H9 (cell line): ENCODE measurements around the gene MED13L. TPM values are rescaled to one million over a fixed set of nuclear protein-coding genes. Genes with fewer than 3 reads are reported as not detected.

Experiments
- DNase-seq: peaks from one replicate; pipeline ENCODE4 v3.0.0-alpha.2; 2017
- H2AFZ ChIP-seq: one replicate; pipeline ENCODE4 v1.6.1; 2013; ENCODE audit warnings: mild to moderate bottlenecking, low read length, control low read depth, moderate library complexity
- H2AK5ac ChIP-seq: 2 replicates; pipeline ENCODE4 v1.6.1; 2013; ENCODE audit warnings: low read length, control low read depth, mixed read lengths; ENCODE audit not compliant: insufficient read length
- H2BK120ac ChIP-seq: one replicate; pipeline ENCODE4 v1.6.1; 2013; ENCODE audit warnings: low read depth, mild to moderate bottlenecking, low read length, control low read depth, inconsistent platforms; ENCODE audit not compliant: poor library complexity, severe bottlenecking
- H2BK12ac ChIP-seq: 2 replicates; pipeline ENCODE4 v1.6.1; 2013; ENCODE audit warnings: low read length, control low read depth, mixed read lengths, low read depth; ENCODE audit not compliant: insufficient read length
- H2BK15ac ChIP-seq: 2 replicates; pipeline ENCODE4 v1.6.1; 2013; ENCODE audit warnings: low read depth, low read length, control low read depth
- H2BK20ac ChIP-seq: one replicate; pipeline ENCODE4 v1.6.1; 2013; ENCODE audit warnings: low read depth, mild to moderate bottlenecking, low read length, control low read depth, inconsistent platforms; ENCODE audit not compliant: poor library complexity, severe bottlenecking
- H2BK5ac ChIP-seq: 2 replicates; pipeline ENCODE4 v1.6.1; 2013; ENCODE audit warnings: low read length, control low read depth, mixed read lengths; ENCODE audit not compliant: insufficient read length
- H3K14ac ChIP-seq: 2 replicates; pipeline ENCODE4 v1.6.1; 2013; ENCODE audit warnings: low read length, control low read depth; ENCODE audit not compliant: insufficient read depth
- H3K18ac ChIP-seq: 2 replicates; pipeline ENCODE4 v1.6.1; 2013; ENCODE audit warnings: low read depth, mild to moderate bottlenecking, mixed read lengths, low read length, control low read depth; ENCODE audit not compliant: insufficient read length
- H3K23ac ChIP-seq: 2 replicates; pipeline ENCODE4 v1.6.1; 2013; ENCODE audit warnings: low read length, control low read depth, mixed read lengths, low read depth; ENCODE audit not compliant: insufficient read length
- H3K23me2 ChIP-seq: 2 replicates; pipeline ENCODE4 v1.6.1; 2013; ENCODE audit warnings: low read depth, mild to moderate bottlenecking, mixed read lengths, low read length, control low read depth; ENCODE audit not compliant: insufficient read length, poor library complexity, severe bottlenecking
- H3K27ac ChIP-seq: 2 replicates; pipeline ENCODE4 v1.5.1; 2013; ENCODE audit warnings: low read length, control low read depth, mixed read lengths, low read depth; ENCODE audit not compliant: insufficient read length
- H3K27me3 ChIP-seq: 2 replicates; pipeline ENCODE4 v1.6.1; 2013; ENCODE audit warnings: low read length, control low read depth, inconsistent platforms; ENCODE audit not compliant: insufficient read depth
- H3K4ac ChIP-seq: 2 replicates; pipeline ENCODE4 v1.6.1; 2013; ENCODE audit warnings: low read depth, mild to moderate bottlenecking, control low read depth, inconsistent platforms, low read length, moderate library complexity
- H3K4me1 ChIP-seq: 2 replicates; pipeline ENCODE4 v1.6.1; 2013; ENCODE audit warnings: low read length, control low read depth, inconsistent platforms; ENCODE audit not compliant: insufficient read depth
- H3K4me2 ChIP-seq: 2 replicates; pipeline ENCODE4 v1.6.1; 2013; ENCODE audit warnings: low read length, control low read depth, mixed read lengths; ENCODE audit not compliant: insufficient read length, insufficient read depth
- H3K56ac ChIP-seq: 2 replicates; pipeline ENCODE4 v1.6.1; 2013; ENCODE audit warnings: low read depth, mild to moderate bottlenecking, mixed read lengths, low read length, control low read depth; ENCODE audit not compliant: insufficient read length
- H3K79me1 ChIP-seq: 2 replicates; pipeline ENCODE4 v1.6.1; 2013; ENCODE audit warnings: low read depth, mild to moderate bottlenecking, moderate library complexity, low read length, control low read depth, inconsistent platforms; ENCODE audit not compliant: insufficient read depth, poor library complexity, severe bottlenecking
- H3K79me2 ChIP-seq: 2 replicates; pipeline ENCODE4 v1.6.1; 2013; ENCODE audit warnings: low read length, control low read depth, inconsistent platforms; ENCODE audit not compliant: insufficient read depth
- H3K9ac ChIP-seq: 2 replicates; pipeline ENCODE4 v1.6.1; 2013; ENCODE audit warnings: low read length, control low read depth, mixed read lengths; ENCODE audit not compliant: insufficient read length; ENCODE audit errors: extremely low read depth
- H3K9me3 ChIP-seq: one replicate; pipeline ENCODE4 v1.6.1; 2013; ENCODE audit warnings: low read depth, low read length, inconsistent platforms; ENCODE audit not compliant: control insufficient read depth
- H3T11ph ChIP-seq: one replicate; pipeline ENCODE4 v1.6.1; 2013; ENCODE audit warnings: mild to moderate bottlenecking, low read length, control low read depth, inconsistent platforms
- H4K20me1 ChIP-seq: one replicate; pipeline ENCODE4 v1.6.1; 2013; ENCODE audit not compliant: control insufficient read depth, insufficient read length, insufficient read depth
- H4K5ac ChIP-seq: 2 replicates; pipeline ENCODE4 v1.6.1; 2013; ENCODE audit warnings: low read depth, mild to moderate bottlenecking, mixed read lengths, low read length, control low read depth; ENCODE audit not compliant: insufficient read length
- H4K8ac ChIP-seq: replicated peaks from 2 replicates; pipeline ENCODE4 v1.6.1; 2013; ENCODE audit warnings: low read length, control low read depth, mixed read lengths, low read depth; ENCODE audit not compliant: insufficient read length
- H4K91ac ChIP-seq: 2 replicates; pipeline ENCODE4 v1.6.1; 2013; ENCODE audit warnings: low read depth, mild to moderate bottlenecking, moderate library complexity, mixed read lengths, low read length, control low read depth; ENCODE audit not compliant: insufficient read length
- H3K27ac Mint-ChIP-seq, 3 experiments: 2 replicates in 2 of 3; 3 replicates in 1 of 3; pipeline ENCODE4 v1.8.0; 2020 to 2021; ENCODE audit warnings: mixed read lengths in 3 of 3, mild to moderate bottlenecking in 1 of 3, moderate library complexity in 1 of 3
- H3K27me3 Mint-ChIP-seq: 2 replicates; pipeline ENCODE4 v1.8.0; 2021; ENCODE audit warnings: low read depth, mild to moderate bottlenecking, moderate library complexity, mixed read lengths
- H3K36me3 Mint-ChIP-seq, 3 experiments: 2 replicates in 2 of 3; 3 replicates in 1 of 3; pipeline ENCODE4 v1.8.0; 2020 to 2021; ENCODE audit warnings: low read depth in 3 of 3, mixed read lengths in 3 of 3; ENCODE audit not compliant: insufficient read depth in 1 of 3
- H3K4me1 Mint-ChIP-seq, 2 experiments: 2 replicates each; pipeline ENCODE4 v1.8.0; 2020; ENCODE audit warnings: mixed read lengths in 2 of 2
- H3K4me3 Mint-ChIP-seq, 2 experiments: 2 replicates in 1 of 2; 3 replicates in 1 of 2; pipeline ENCODE4 v1.8.0; 2020 to 2021; ENCODE audit warnings: mild to moderate bottlenecking in 2 of 2, mixed read lengths in 2 of 2, moderate library complexity in 1 of 2
- H3K9me3 Mint-ChIP-seq, 2 experiments: 2 replicates in 1 of 2; 3 replicates in 1 of 2; pipeline ENCODE4 v1.8.0; 2020; ENCODE audit warnings: mild to moderate bottlenecking in 2 of 2, mixed read lengths in 2 of 2, moderate library complexity in 1 of 2
- CTCF ChIP-seq: fragments of 200-600 bp; sonication (generic); conservative IDR thresholded peaks from 3 replicates; pipeline ENCODE4 v1.8.0; 2021; ENCODE audit warnings: antibody characterized with exemption, mild to moderate bottlenecking
- WGBS: extraction: QIAGEN DNeasy Blood & Tissue Kit; methylation state at CpG from one replicate; pipeline ENCODE4 v1.1.7; 2013; ENCODE audit warnings: missing lambda C conversion rate, low lambda C conversion rate, mixed read lengths; ENCODE audit not compliant: insufficient read length; ENCODE audit errors: extremely low coverage; 5-methylcytosine and 5-hydroxymethylcytosine counted together
- total RNA-seq: library from RNA; stranded (reverse); gene quantifications from 2 replicates; pipeline ENCODE4 v1.2.1, GENCODE V29; 2021

The MED13L gene
- total RNA-seq, 1 experiment from 2014 or later = 52.4 TPM

GRCh38 chr12:116039081-116039480, 238.4 kb downstream of the MED13L start:
- DNase-seq = no peak
- H2BK5ac ChIP-seq = no peak overlapping the region
- no peak overlapping the region for H2AFZ ChIP-seq
- Mint-ChIP-seq H3K27me3 (no peaks in the 10 kb centered on the region), H3K4me3 (no peak overlapping the region), H3K27ac (no peak overlapping the region; a peak in 1 of 7 replicates), H3K9me3 (no peaks in the 10 kb centered on the region), H3K36me3 (no peaks in the 10 kb centered on the region), H3K4me1 (peaks cover 0 to 8% of the 10 kb centered on the region in 2 experiments; a peak in 2 of 4 replicates)
- H2BK12ac ChIP-seq = no peak overlapping the region
- no peak overlapping the region for H3K4ac ChIP-seq
- no peak overlapping the region for H2AK5ac ChIP-seq
- H4K20me1 ChIP-seq = no peaks in the 10 kb centered on the region
- H3K79me1 ChIP-seq = peaks cover 3% of the 10 kb centered on the region
- no peak overlapping the region for H3K56ac ChIP-seq
- H3K23me2 ChIP-seq = no peaks in the 10 kb centered on the region
- TF ChIP-seq CTCF = no peak
- no peak overlapping the region for H3K23ac ChIP-seq
- no peak overlapping the region for H3T11ph ChIP-seq
- H2BK20ac ChIP-seq = no peak overlapping the region
- no CpG with 5 or more reads among the region's 2 CpGs for WGBS
- H3K27me3 ChIP-seq = no peaks in the 10 kb centered on the region
- no peak overlapping the region for H3K18ac ChIP-seq
- H4K5ac ChIP-seq = no peak overlapping the region
- no peaks in the 10 kb centered on the region for H3K9me3 ChIP-seq
- H3K9ac ChIP-seq = no peak overlapping the region
- 0 out of 2 replicates have a peak, but pooled peaks cover 2% of the 10 kb centered on the region for H3K79me2 ChIP-seq
- no peak overlapping the region for H3K27ac ChIP-seq
- H4K8ac ChIP-seq = no peak overlapping the region
- H2BK120ac ChIP-seq = no peak overlapping the region
- no peaks in the 10 kb centered on the region; the same call in 1 of the 2 replicates for H3K4me1 ChIP-seq
- no peak overlapping the region for H3K4me2 ChIP-seq
- H2BK15ac ChIP-seq = no peak overlapping the region
- no peak overlapping the region for H4K91ac ChIP-seq
- H3K14ac ChIP-seq = no peak overlapping the region
